Ovary (tissue), 9 donors: ENCODE measurements around the gene SLC36A4. TPM values are rescaled to one million over a fixed set of nuclear protein-coding genes. Genes with fewer than 3 reads are reported as not detected.

Experiments used
- DNase-seq, 5 donors: peaks; one replicate each; pipeline ENCODE4 v3.0.0-alpha.2; 2019 to 2020
- H3K27ac ChIP-seq, 2 donors: fragments of 200-600 bp; one replicate each; pipeline versions ENCODE4 v1.5.1 to v1.8.0; 2019 to 2022
- H3K27me3 ChIP-seq: fragments of 200-600 bp; one replicate; pipeline ENCODE4 v1.8.0; 2022
- H3K36me3 ChIP-seq: fragments of 200-600 bp; sonication (generic); one replicate; pipeline ENCODE4 v1.5.1; 2019
- H3K4me1 ChIP-seq: one replicate; pipeline ENCODE4 v1.8.1; 2013; ENCODE audit warnings: mild to moderate bottlenecking, moderate library complexity; ENCODE audit not compliant: insufficient read depth
- H3K4me3 ChIP-seq: fragments of 200-600 bp; sonication (generic); one replicate; pipeline ENCODE4 v1.5.1; 2017
- H3K9me3 ChIP-seq, 2 donors: fragments of 200-600 bp in 1 of 2; sonication (generic) in 1 of 2; one replicate each; pipeline versions ENCODE4 v1.5.1 to v1.8.1; 2013 to 2019; ENCODE audit warnings: mild to moderate bottlenecking in 1 of 2, moderate library complexity in 1 of 2
- EP300 ChIP-seq: sonication (generic); formaldehyde crosslinking; IDR thresholded peaks from one replicate; pipeline ENCODE4 v1.6.1; 2017; ENCODE audit warnings: antibody characterized with exemption
- POLR2A ChIP-seq: fragments of 450-650 bp; IDR thresholded peaks from one replicate; pipeline ENCODE4 v1.6.1; 2017; ENCODE audit warnings: antibody characterized with exemption, mild to moderate bottlenecking, moderate library complexity
- WGBS, 3 donors: extraction: QIAGEN DNeasy Blood & Tissue Kit in 1 of 3; methylation state at CpG; one replicate each; pipeline versions ENCODE4 v1.1.5 to v1.1.7; 2013 to 2017; 5-methylcytosine and 5-hydroxymethylcytosine counted together
- intact Hi-C, 4 donors: fragments of 100-400 bp; cut with DNase I; formaldehyde crosslinking; loops; one replicate each; pipeline versions ENCODE4 v1.11.0 to v1.15.1; 2022 to 2023
- polyA plus RNA-seq, 2 donors: library from polyadenylated mRNA; stranded (reverse); fragments of 200-250 nt in 1 of 2; fragments of 350-450 nt in 1 of 2; fragmentation: Illumina TruSeq in 1 of 2; extraction: RNeasy Lipid Tissue Mini Kit (QIAGEN cat#74804) in 1 of 2; gene quantifications; one replicate each; pipeline ENCODE4 v1.2.3, GENCODE V29; 2013 to 2014
- total RNA-seq, 7 donors: library from RNA; depleted of rRNA in 2 of 7; stranded (reverse); fragments of >200 nt in 2 of 7; fragmentation: NEBNext Ultra II Directional in 3 of 7; extraction: Animal tissue kit (Norgen Biotek cat#: 25700) in 3 of 7; gene quantifications; one replicate each; pipeline versions ENCODE4 v1.1.0 to v1.2.4, GENCODE V29; 2016 to 2023
- TF ChIP-seq, protein P1 (sequence below), 3 donors: fragments of 450-650 bp in 2 of 3; fragments of 200-600 bp in 1 of 3; IDR thresholded peaks; one replicate each; pipeline versions ENCODE4 v1.5.1 to v1.8.0; 2016 to 2022; ENCODE audit warnings: antibody characterized with exemption in 3 of 3, mild to moderate bottlenecking in 1 of 3
- donor health status: DM: no; HTN: no; CAD: no; lungs with moderate emphysema.
- donor health status: DM: no; HTN: no; CAD: no.
- donor health status: Bipolar disorder and iron deficiency.
- donor health status: DM: yes; HTN: yes; CAD: no.
- donor health status: DM: no; HTN: no; CAD: no.
- donor health status: DM: yes; HTN: yes; CAD: no.

SLC36A4 gene
- total and polyA plus RNA-seq, 9 donors = 6.4 to 23.9 (median 13.8) TPM

DNA sequence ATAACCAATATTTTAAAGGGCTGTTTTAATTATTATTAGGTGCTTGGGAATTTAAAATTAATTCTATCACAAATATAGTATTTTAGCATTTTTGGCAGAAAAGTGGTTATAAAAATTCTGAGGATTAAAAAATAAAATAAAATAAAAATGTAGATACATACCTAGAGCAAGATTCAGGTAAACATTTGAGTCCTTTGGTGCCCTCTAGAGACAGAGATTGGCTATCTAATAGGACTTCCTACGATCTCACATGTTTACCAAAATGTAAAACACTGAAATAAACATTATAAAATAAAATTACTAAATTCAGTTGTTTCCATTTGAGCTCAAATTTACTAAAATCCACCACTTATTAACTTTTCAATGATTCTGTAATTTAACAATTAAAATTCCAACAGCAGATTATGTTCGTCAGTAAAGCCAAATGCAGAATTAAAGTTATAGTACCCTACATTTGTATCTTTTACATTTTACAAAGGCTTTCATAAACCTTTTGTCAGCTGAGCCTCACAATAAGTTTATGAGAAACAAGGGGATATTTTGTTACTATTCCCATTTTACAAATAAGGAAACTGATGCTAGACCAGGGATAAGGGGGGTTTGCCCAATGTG lies 27.7 kb downstream of the SLC36A4 start:
- Histone ChIP-seq H3K27ac (no peak overlapping the region), H3K9me3 (no peaks in the 10 kb centered on the region), H3K4me1 (no peaks in the 10 kb centered on the region), H3K27me3 (no peaks in the 10 kb centered on the region), H3K4me3 (no peak overlapping the region), H3K36me3 (no peaks in the 10 kb centered on the region)
- intact Hi-C loops = no loop called here
- TF ChIP-seq, protein P1, sequence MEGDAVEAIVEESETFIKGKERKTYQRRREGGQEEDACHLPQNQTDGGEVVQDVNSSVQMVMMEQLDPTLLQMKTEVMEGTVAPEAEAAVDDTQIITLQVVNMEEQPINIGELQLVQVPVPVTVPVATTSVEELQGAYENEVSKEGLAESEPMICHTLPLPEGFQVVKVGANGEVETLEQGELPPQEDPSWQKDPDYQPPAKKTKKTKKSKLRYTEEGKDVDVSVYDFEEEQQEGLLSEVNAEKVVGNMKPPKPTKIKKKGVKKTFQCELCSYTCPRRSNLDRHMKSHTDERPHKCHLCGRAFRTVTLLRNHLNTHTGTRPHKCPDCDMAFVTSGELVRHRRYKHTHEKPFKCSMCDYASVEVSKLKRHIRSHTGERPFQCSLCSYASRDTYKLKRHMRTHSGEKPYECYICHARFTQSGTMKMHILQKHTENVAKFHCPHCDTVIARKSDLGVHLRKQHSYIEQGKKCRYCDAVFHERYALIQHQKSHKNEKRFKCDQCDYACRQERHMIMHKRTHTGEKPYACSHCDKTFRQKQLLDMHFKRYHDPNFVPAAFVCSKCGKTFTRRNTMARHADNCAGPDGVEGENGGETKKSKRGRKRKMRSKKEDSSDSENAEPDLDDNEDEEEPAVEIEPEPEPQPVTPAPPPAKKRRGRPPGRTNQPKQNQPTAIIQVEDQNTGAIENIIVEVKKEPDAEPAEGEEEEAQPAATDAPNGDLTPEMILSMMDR (IDR thresholded peaks at IDR 0.05) = no peak
- TF ChIP-seq EP300 (no peak), POLR2A (no peak)
- WGBS, 3 donors = 56 to 67% (median 59%) methylated on average over 2 of the region's 2 CpGs
- DNase-seq = no peak

DNA sequence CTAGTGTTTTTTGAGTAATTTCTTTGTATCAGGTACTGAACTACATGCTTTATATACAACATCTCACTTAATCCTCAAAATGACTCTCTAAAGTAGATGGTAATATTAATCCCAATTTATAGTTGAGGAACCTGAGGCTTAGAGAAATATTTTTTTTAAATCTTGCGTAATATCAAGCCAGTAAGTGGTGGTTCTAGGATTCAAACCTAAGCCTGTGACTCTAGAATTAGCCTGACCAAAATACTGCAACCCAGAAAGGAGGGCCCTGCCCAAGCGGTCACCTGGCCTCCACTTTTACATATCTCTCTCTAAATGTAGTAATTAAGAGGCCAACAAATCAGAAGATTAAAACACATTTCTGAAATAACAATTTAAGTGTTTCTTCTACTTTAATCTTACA lies 28.6 kb downstream of the SLC36A4 start:
- Histone ChIP-seq H3K27me3 (no peaks in the 10 kb centered on the region), H3K4me3 (no peak overlapping the region), H3K27ac (no peak overlapping the region), H3K36me3 (no peaks in the 10 kb centered on the region), H3K9me3 (no peaks in the 10 kb centered on the region), H3K4me1 (no peaks in the 10 kb centered on the region)
- 97 to 100% (median 97%) methylated on average over 2 of the region's 2 CpGs for WGBS, 3 donors
- intact Hi-C loops = no loop called here
- DNase-seq = no peak
- TF ChIP-seq, protein P1 (IDR thresholded peaks at IDR 0.05) = no peak
- TF ChIP-seq POLR2A (no peak), EP300 (no peak)

GRCh38 chr11:93166862-93167261 lies 30.9 kb downstream of the SLC36A4 start:
- H3K4me3 ChIP-seq = no peak overlapping the region
- no peak overlapping the region for H3K27ac ChIP-seq
- H3K36me3 ChIP-seq = no peaks in the 10 kb centered on the region
- TF ChIP-seq EP300 = no peak
- WGBS, 3 donors = 55 to 84% (median 82%) methylated on average over 2 of the region's 2 CpGs
- no peaks in the 10 kb centered on the region for H3K4me1 ChIP-seq
- no peaks in the 10 kb centered on the region for H3K27me3 ChIP-seq
- no peak for DNase-seq
- no peaks in the 10 kb centered on the region for H3K9me3 ChIP-seq
- intact Hi-C loops = no loop called here

- Histone ChIP-seq H3K4me3 (no peak overlapping the region), H3K9me3 (no peaks in the 10 kb centered on the region), H3K27me3 (no peaks in the 10 kb centered on the region), H3K27ac (no peak overlapping the region), H3K36me3 (no peaks in the 10 kb centered on the region), H3K4me1 (no peaks in the 10 kb centered on the region)
- intact Hi-C loops = no loop called here
- no peak for TF ChIP-seq EP300
- no peak for DNase-seq
These were observed 31.6 kb downstream of the SLC36A4 start for GRCh38 chr11:93166194-93166593.

DNA sequence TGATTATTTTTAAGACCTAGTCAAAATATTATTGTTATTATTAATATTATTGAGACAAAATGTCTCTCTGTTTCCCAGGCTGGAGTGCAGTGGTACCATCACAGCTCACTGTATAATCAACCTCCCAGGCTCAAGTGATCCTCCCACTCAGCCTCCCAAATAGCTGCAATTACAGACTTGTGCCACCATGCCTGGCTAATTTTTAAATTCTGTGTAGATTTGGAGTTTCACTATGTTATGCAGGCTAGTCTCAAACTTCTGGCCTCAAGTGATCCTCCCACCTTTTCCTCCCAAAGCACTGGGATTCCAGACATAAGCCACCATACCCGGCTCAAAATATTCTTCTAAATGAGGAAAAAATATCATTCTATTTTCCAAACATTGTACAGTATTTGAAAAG lies 37.0 kb downstream of the SLC36A4 start:
- Histone ChIP-seq H3K27ac (no peak overlapping the region), H3K9me3 (no peaks in the 10 kb centered on the region), H3K27me3 (no peaks in the 10 kb centered on the region), H3K4me1 (no peaks in the 10 kb centered on the region), H3K4me3 (no peak overlapping the region), H3K36me3 (no peaks in the 10 kb centered on the region)
- intact Hi-C loops = no loop called here
- TF ChIP-seq, protein P1 (IDR thresholded peaks at IDR 0.05) = no peak
- TF ChIP-seq EP300 (no peak), POLR2A (no peak)
- 21 to 55% (median 24%) methylated on average over 1 of the region's 1 CpG for WGBS, 3 donors
- DNase-seq = no peak
